ENCODE measurements around the gene STUM. TPM values are rescaled to one million over a fixed set of nuclear protein-coding genes. Genes with fewer than 3 reads are reported as not detected.

STUM gene
- total RNA-seq, 1 donor from 2014 or later, result 0.49 TPM

DNA sequence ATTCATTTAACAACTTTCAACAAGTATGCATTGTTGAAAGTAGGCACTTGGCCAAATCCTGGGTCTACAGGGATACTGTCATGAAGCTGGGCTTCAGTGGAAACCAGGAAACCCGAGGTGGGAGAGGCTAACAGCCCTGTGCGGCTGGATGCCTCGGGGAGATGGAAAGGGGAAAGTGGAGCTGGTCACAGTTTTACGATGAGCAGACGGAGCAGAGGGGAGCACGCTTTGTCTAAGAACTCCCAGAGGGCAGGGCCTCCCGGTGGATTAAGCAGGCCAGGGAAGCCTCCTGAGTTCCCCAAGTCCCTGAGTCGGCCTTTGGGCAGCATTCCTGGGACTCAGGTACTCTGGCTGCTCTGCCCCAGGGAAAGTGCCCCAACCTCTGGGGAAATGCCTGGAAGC, 23.8 kb downstream of the STUM start:
- intact Hi-C loops (cut with DNase I), result no loop called here
- DNase-seq (peak; percentile 28), ATAC-seq (no peak)
- no peaks in the 10 kb centered on the region for H3K36me3 ChIP-seq
- TF ChIP-seq, protein P1, sequence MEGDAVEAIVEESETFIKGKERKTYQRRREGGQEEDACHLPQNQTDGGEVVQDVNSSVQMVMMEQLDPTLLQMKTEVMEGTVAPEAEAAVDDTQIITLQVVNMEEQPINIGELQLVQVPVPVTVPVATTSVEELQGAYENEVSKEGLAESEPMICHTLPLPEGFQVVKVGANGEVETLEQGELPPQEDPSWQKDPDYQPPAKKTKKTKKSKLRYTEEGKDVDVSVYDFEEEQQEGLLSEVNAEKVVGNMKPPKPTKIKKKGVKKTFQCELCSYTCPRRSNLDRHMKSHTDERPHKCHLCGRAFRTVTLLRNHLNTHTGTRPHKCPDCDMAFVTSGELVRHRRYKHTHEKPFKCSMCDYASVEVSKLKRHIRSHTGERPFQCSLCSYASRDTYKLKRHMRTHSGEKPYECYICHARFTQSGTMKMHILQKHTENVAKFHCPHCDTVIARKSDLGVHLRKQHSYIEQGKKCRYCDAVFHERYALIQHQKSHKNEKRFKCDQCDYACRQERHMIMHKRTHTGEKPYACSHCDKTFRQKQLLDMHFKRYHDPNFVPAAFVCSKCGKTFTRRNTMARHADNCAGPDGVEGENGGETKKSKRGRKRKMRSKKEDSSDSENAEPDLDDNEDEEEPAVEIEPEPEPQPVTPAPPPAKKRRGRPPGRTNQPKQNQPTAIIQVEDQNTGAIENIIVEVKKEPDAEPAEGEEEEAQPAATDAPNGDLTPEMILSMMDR (IDR thresholded peaks at IDR 0.05), result no peak
- no peak overlapping the region for H3K4me3 ChIP-seq
- H3K9me3 ChIP-seq, result no peaks in the 10 kb centered on the region
- no peak overlapping the region for H3K27ac ChIP-seq
- H3K4me1 ChIP-seq, result no peaks in the 10 kb centered on the region
- no peaks in the 10 kb centered on the region for H3K27me3 ChIP-seq

DNA sequence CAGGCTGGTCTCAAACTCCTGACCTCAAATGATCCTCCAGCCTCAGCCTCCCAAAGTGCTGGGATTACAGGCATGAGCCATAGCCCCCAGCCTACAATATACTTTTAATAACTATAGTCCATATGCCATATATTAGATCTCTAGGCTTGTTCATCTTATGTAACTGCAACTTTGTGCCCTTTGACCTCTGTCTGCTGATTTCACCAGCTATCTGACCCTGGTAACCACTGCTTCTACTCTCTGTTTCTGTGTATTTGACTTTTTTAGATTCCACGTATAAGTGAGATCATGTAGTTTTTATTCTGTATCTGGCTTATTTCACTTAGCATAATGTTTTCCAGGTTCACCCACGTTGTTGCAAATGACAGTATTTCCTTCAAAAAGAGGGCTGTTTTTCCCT, 25.5 kb downstream of the STUM start:
- H3K27ac ChIP-seq, result no peak overlapping the region
- no peak for DNase-seq
- TF ChIP-seq, protein P1 (IDR thresholded peaks at IDR 0.05), result no peak
- H3K4me3 ChIP-seq, result no peak overlapping the region
- no peaks in the 10 kb centered on the region for H3K27me3 ChIP-seq
- no peak for ATAC-seq
- H3K9me3 ChIP-seq, result no peaks in the 10 kb centered on the region
- H3K36me3 ChIP-seq, result no peaks in the 10 kb centered on the region
- intact Hi-C loops (cut with DNase I), result no loop called here
- H3K4me1 ChIP-seq, result no peaks in the 10 kb centered on the region

DNA sequence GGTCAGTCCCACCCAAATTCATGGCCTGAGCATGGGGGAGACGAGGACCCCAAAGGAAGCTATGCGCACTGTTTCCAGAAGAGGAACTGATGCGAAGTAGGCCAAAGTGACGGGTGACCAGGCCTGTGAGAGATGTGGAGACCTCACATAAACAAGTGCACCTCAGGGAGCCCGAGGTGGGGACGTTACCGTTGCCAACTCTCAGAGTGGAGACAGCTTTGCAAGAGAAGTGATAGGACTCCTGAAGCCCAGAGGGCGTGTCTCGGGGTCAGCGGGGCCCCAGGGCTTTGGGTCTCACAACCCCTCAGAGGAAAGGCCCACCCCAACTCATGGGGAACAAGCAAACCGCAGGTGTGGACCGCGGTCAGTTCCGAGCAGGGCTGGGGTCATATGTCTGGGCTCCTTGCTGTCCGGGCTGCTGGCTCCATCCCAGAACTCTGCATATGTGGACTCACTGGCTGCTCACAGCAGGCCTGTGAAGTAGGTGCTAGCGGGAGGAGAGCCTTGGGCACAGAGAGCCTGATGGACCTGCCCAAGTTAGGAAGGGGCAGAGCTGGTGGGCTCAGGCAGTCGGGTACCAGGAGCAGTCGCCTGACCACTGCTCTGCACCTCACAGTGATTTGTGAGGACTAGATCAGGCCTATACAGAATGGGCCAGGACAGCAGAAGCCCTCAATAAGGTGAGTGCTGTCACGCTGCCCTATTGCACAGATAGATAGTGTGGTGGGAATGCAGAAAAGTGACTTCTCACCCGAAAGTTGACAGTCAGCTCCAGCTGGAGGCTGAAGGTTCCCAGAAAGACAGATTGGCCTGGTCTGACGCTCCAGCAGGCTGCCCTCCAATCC, 26.2 kb downstream of the STUM start:
- TF ChIP-seq, protein P1 (IDR thresholded peaks at IDR 0.05), result no peak
- ATAC-seq (no peak), DNase-seq (peak; percentile 40)
- no peaks in the 10 kb centered on the region for H3K4me1 ChIP-seq
- no peak overlapping the region for H3K27ac ChIP-seq
- no peaks in the 10 kb centered on the region for H3K36me3 ChIP-seq
- no peaks in the 10 kb centered on the region for H3K27me3 ChIP-seq
- intact Hi-C loops (cut with DNase I), result no loop called here
- no peaks in the 10 kb centered on the region for H3K9me3 ChIP-seq
- H3K4me3 ChIP-seq, result no peak overlapping the region

DNA sequence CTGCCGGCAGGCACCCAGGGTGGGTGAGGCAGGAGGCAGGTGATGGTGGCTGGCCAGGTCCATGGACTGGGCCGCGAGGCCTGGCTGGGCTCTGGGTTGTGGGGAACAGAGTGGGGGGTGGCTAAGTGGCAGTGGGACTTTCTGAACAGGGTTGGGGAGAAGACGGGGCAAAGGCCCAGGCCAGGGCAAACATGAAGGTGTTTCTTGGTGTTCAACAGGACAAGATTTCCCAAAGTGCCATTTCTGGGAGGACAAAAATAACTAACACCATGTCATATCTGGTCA, 26.8 kb downstream of the STUM start:
- Histone ChIP-seq H3K4me3 (no peak overlapping the region), H3K36me3 (no peaks in the 10 kb centered on the region), H3K9me3 (no peaks in the 10 kb centered on the region), H3K4me1 (no peaks in the 10 kb centered on the region), H3K27me3 (no peaks in the 10 kb centered on the region), H3K27ac (no peak overlapping the region)
- no peak for ATAC-seq
- intact Hi-C loops (cut with DNase I), result no loop called here
- TF ChIP-seq, protein P1 (IDR thresholded peaks at IDR 0.05), result no peak
- peak; percentile 52 for DNase-seq

DNA sequence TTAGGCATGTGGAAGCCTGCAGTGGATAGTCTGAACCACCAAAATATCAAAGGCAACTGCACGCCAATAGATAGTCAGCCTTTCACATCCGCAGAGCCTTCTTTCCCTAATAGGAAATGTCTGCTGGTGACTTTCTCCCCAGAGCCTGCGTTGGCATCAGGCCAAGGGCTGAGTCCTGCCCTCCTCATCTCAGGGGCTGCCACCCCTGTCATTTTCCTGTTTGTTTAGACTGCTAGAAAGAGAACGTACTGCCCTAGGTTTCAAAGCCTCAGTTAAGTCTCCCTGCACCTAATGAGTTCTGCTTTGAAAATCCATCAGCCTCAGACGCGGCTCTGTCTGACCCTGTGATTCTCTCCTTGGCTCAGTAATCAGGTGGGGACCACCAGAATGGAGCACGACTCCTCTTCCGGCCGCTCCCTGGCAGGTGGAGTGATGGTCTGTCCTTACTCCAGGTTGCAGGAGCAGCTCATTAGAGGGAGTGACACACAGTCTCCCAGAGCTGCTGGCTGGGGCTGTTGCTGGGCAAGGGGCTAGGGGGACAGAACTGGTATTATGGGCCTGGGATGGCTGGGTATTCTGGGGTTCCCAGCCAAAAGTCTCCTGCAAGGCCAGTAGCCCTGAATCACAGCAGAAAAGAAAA, 27.3 kb downstream of the STUM start:
- intact Hi-C loops (cut with DNase I), result no loop called here
- ATAC-seq, result no peak
- Histone ChIP-seq H3K4me1 (no peaks in the 10 kb centered on the region), H3K36me3 (no peaks in the 10 kb centered on the region), H3K9me3 (no peaks in the 10 kb centered on the region), H3K27ac (no peak overlapping the region), H3K27me3 (no peaks in the 10 kb centered on the region), H3K4me3 (no peak overlapping the region)
- TF ChIP-seq, protein P1 (IDR thresholded peaks at IDR 0.05), result no peak
- DNase-seq, result peak; percentile 51
